ENCODE results near the gene NDUFAF3.
A peak's percentile ranks its signal among the peaks of the same experiment; 100 is the strongest.
"Not testable (repeated sequence)": the region's sequence is repeated elsewhere in the genome, so short reads cannot be mapped to it uniquely, and the experiment has no call there.

NDUFAF3 gene

GRCh38 chr3:49007771-49008528, 14.0 kb upstream of the NDUFAF3 start:
- Histone ChIP-seq H3K4me3 (ENCODE audit: severe bottlenecking) (peak overlapping the region; percentile 66), H3K27me3 (ENCODE audit: insufficient read depth, poor library complexity, severe bottlenecking) (no peaks in the 10 kb centered on the region), H3K4me1 (ENCODE audit: insufficient read depth, poor library complexity, severe bottlenecking) (no peaks in the 10 kb centered on the region), H3K36me3 (ENCODE audit: low read depth) (peaks cover 26% of the 10 kb centered on the region), H3K27ac (ENCODE audit: poor library complexity, severe bottlenecking) (peak overlapping the region; percentile 80), H3K9me3 (ENCODE audit: severe bottlenecking) (no peaks in the 10 kb centered on the region)
- TF ChIP-seq CTCF (IDR thresholded peaks at IDR 0.05; ENCODE audit: poor library complexity, severe bottlenecking): no peak
- peak; percentile 58 for ATAC-seq (ENCODE audit: low read depth)
- peak; percentile 94 for DNase-seq (ENCODE audit: low spot score)

GRCh38 chr3:49008627-49009026, 13.3 kb upstream of the NDUFAF3 start:
- not testable (repeated sequence) for H3K27me3 ChIP-seq (ENCODE audit: insufficient read depth, poor library complexity, severe bottlenecking); ATAC-seq (ENCODE audit: low read depth); H3K4me3 ChIP-seq (ENCODE audit: severe bottlenecking); DNase-seq (ENCODE audit: low spot score); H3K9me3 ChIP-seq (ENCODE audit: severe bottlenecking); H3K4me1 ChIP-seq (ENCODE audit: insufficient read depth, poor library complexity, severe bottlenecking)
- Histone ChIP-seq H3K36me3 (ENCODE audit: low read depth) (peaks cover 33% of the 10 kb centered on the region), H3K27ac (ENCODE audit: poor library complexity, severe bottlenecking) (peak overlapping the region; percentile 80)

- H3K4me3 ChIP-seq (ENCODE audit: severe bottlenecking): no peak overlapping the region
- H3K27me3 ChIP-seq (ENCODE audit: insufficient read depth, poor library complexity, severe bottlenecking): no peaks in the 10 kb centered on the region
- TF ChIP-seq CTCF (IDR thresholded peaks at IDR 0.05; ENCODE audit: poor library complexity, severe bottlenecking): no peak
- H3K36me3 ChIP-seq (ENCODE audit: low read depth): peaks cover 41% of the 10 kb centered on the region
- no peaks in the 10 kb centered on the region for H3K9me3 ChIP-seq (ENCODE audit: severe bottlenecking)
- DNase-seq (ENCODE audit: low spot score) (no peak), ATAC-seq (ENCODE audit: low read depth) (no peak)
- H3K4me1 ChIP-seq (ENCODE audit: insufficient read depth, poor library complexity, severe bottlenecking): no peaks in the 10 kb centered on the region
- H3K27ac ChIP-seq (ENCODE audit: poor library complexity, severe bottlenecking): no peak overlapping the region
Measured at GRCh38 chr3:49009396-49009795, 12.5 kb upstream of the NDUFAF3 start.

GRCh38 chr3:49012441-49013017, 9.4 kb upstream of the NDUFAF3 start:
- Histone ChIP-seq H3K36me3 (ENCODE audit: low read depth) (peaks cover 66% of the 10 kb centered on the region), H3K4me1 (ENCODE audit: insufficient read depth, poor library complexity, severe bottlenecking) (no peaks in the 10 kb centered on the region), H3K4me3 (ENCODE audit: severe bottlenecking) (no peak overlapping the region), H3K27ac (ENCODE audit: poor library complexity, severe bottlenecking) (no peak overlapping the region), H3K9me3 (ENCODE audit: severe bottlenecking) (no peaks in the 10 kb centered on the region), H3K27me3 (ENCODE audit: insufficient read depth, poor library complexity, severe bottlenecking) (no peaks in the 10 kb centered on the region)
- DNase-seq (ENCODE audit: low spot score) (no peak), ATAC-seq (ENCODE audit: low read depth) (no peak)
- no peak for TF ChIP-seq CTCF (IDR thresholded peaks at IDR 0.05; ENCODE audit: poor library complexity, severe bottlenecking)

- no peaks in the 10 kb centered on the region for H3K27me3 ChIP-seq (ENCODE audit: insufficient read depth, poor library complexity, severe bottlenecking)
- no peak for ATAC-seq (ENCODE audit: low read depth)
- H3K27ac ChIP-seq (ENCODE audit: poor library complexity, severe bottlenecking): no peak overlapping the region
- TF ChIP-seq CTCF (IDR thresholded peaks at IDR 0.05; ENCODE audit: poor library complexity, severe bottlenecking): no peak
- H3K36me3 ChIP-seq (ENCODE audit: low read depth): peaks cover 63% of the 10 kb centered on the region
- H3K4me1 ChIP-seq (ENCODE audit: insufficient read depth, poor library complexity, severe bottlenecking): no peaks in the 10 kb centered on the region
- no peaks in the 10 kb centered on the region for H3K9me3 ChIP-seq (ENCODE audit: severe bottlenecking)
- DNase-seq (ENCODE audit: low spot score): no peak
- no peak overlapping the region for H3K4me3 ChIP-seq (ENCODE audit: severe bottlenecking)
Measured at GRCh38 chr3:49013113-49013737, 8.7 kb upstream of the NDUFAF3 start.
